Left ventricle myocardium inferior (tissue), 1 donor: Measurements from ENCODE around the gene ATOH8. TPM values are rescaled to one million over a fixed set of nuclear protein-coding genes. Genes with fewer than 3 reads are reported as not detected.
A peak's percentile ranks its signal among the peaks of the same experiment; 100 is the strongest.

Experiments
- DNase-seq: peaks from one replicate; pipeline ENCODE4 v3.0.0-alpha.2; 2020
- H3K27ac ChIP-seq: fragments of 200-600 bp; replicated peaks from 2 replicates; pipeline ENCODE4 v1.8.0; 2021
- H3K27me3 ChIP-seq: fragments of 200-600 bp; 2 replicates; pipeline ENCODE4 v1.8.0; 2021; ENCODE audit warnings: low read depth
- H3K36me3 ChIP-seq: fragments of 200-600 bp; 2 replicates; pipeline ENCODE4 v1.8.0; 2021
- H3K4me1 ChIP-seq: fragments of 200-600 bp; 2 replicates; pipeline ENCODE4 v1.8.0; 2021
- H3K4me3 ChIP-seq: fragments of 200-600 bp; 2 replicates; pipeline ENCODE4 v1.8.0; 2021; ENCODE audit warnings: mild to moderate bottlenecking, moderate library complexity
- H3K9me3 ChIP-seq: fragments of 200-600 bp; replicated peaks from 2 replicates; pipeline ENCODE4 v1.8.0; 2021
- CTCF ChIP-seq: fragments of 200-600 bp; IDR thresholded peaks from 2 replicates; pipeline ENCODE4 v1.8.0; 2021; ENCODE audit warnings: antibody characterized with exemption, mild to moderate bottlenecking, borderline replicate concordance
- intact Hi-C: fragments of 100-400 bp; cut with micrococcal nuclease; formaldehyde crosslinking; loops from one replicate; pipeline ENCODE4 v1.11.0; 2022
- total RNA-seq: library from RNA; stranded (reverse); fragmentation: NEBNext Ultra II Directional; extraction: Animal tissue kit (Norgen Biotek cat#: 25700); gene quantifications from one replicate; pipeline ENCODE4 v1.2.1, GENCODE V29; 2021
- donor health status: DM: no; HTN: yes; CAD: no; lungs with severe emphysema.

Gene ATOH8
- total RNA-seq, 1 donor from 2014 or later: 23.3 TPM

GRCh38 chr2:85744741-85745601, 8.8 kb upstream of the ATOH8 start:
- Histone ChIP-seq H3K27ac (peak overlapping the region; percentile 96), H3K9me3 (no peaks in the 10 kb centered on the region), H3K4me1 (peaks cover 92% of the 10 kb centered on the region), H3K27me3 (no peaks in the 10 kb centered on the region), H3K36me3 (no peaks in the 10 kb centered on the region), H3K4me3 (peak overlapping the region; percentile 22)
- intact Hi-C loops: no loop called here
- no peak for TF ChIP-seq CTCF
- DNase-seq: peak; percentile 65

GRCh38 chr2:85745619-85746018, 8.2 kb upstream of the ATOH8 start:
- peak overlapping the region; percentile 96 for H3K27ac ChIP-seq
- no peaks in the 10 kb centered on the region for H3K27me3 ChIP-seq
- DNase-seq: no peak
- no peak for TF ChIP-seq CTCF
- H3K4me1 ChIP-seq: peaks cover 96% of the 10 kb centered on the region
- intact Hi-C loops: no loop called here
- H3K9me3 ChIP-seq: no peaks in the 10 kb centered on the region
- peak overlapping the region; percentile 4 for H3K4me3 ChIP-seq
- H3K36me3 ChIP-seq: no peaks in the 10 kb centered on the region

GRCh38 chr2:85746321-85747004, 7.3 kb upstream of the ATOH8 start:
- intact Hi-C loops: no loop called here
- Histone ChIP-seq H3K4me3 (no peak overlapping the region), H3K9me3 (no peaks in the 10 kb centered on the region), H3K36me3 (no peaks in the 10 kb centered on the region), H3K27me3 (no peaks in the 10 kb centered on the region), H3K27ac (peak overlapping the region; percentile 96), H3K4me1 (peaks cover 96% of the 10 kb centered on the region)
- TF ChIP-seq CTCF: no peak
- no peak for DNase-seq

GRCh38 chr2:85747441-85747840, 6.3 kb upstream of the ATOH8 start:
- Histone ChIP-seq H3K27me3 (no peaks in the 10 kb centered on the region), H3K36me3 (no peaks in the 10 kb centered on the region), H3K4me1 (peaks cover 97% of the 10 kb centered on the region), H3K9me3 (no peaks in the 10 kb centered on the region), H3K4me3 (no peak overlapping the region), H3K27ac (peak overlapping the region; percentile 93)
- intact Hi-C loops: no loop called here
- DNase-seq: no peak
- TF ChIP-seq CTCF: no peak

GRCh38 chr2:85748039-85748734, 5.6 kb upstream of the ATOH8 start:
- TF ChIP-seq CTCF: no peak
- no peak overlapping the region for H3K4me3 ChIP-seq
- H3K36me3 ChIP-seq: no peaks in the 10 kb centered on the region
- DNase-seq: no peak
- intact Hi-C loops: no loop called here
- H3K9me3 ChIP-seq: no peaks in the 10 kb centered on the region
- peaks cover 98% of the 10 kb centered on the region for H3K4me1 ChIP-seq
- peak overlapping the region; percentile 93 for H3K27ac ChIP-seq
- H3K27me3 ChIP-seq: no peaks in the 10 kb centered on the region
